Measurements from ENCODE around the gene NRG4. TPM values are rescaled to one million over a fixed set of nuclear protein-coding genes. Genes with fewer than 3 reads are reported as not detected.

Gene NRG4, protein sequence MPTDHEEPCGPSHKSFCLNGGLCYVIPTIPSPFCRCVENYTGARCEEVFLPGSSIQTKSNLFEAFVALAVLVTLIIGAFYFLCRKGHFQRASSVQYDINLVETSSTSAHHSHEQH
- polyA plus RNA-seq (2011; rRNA removed) (not detected in 2 replicates), polyA minus RNA-seq (2011; rRNA and poly(A)+ RNA removed) (0.05 TPM in 1 of 2 replicates, not detected in the other)

GRCh38 chr15:76011627-76012551 lies at the start of gene NRG4:
TSS of gene NRG4 (minus strand) at chr15:76012424. CDS start at chr15:76011230, 1,194 bp downstream.
- no peak for DNase-seq (ENCODE audit: low read depth)
- no peak for TF ChIP-seq CTCF (IDR thresholded peaks at IDR 0.05; ENCODE audit: insufficient read depth, low read depth, low read length)
- no peak within 1 kb of the TSS for H3K4me3 ChIP-seq (ENCODE audit: low read depth, low read length)
- ChIA-PET CTCF (interaction anchor here (0.6 to 1.3 kb wide), 5 partner anchors 8 to 128 kb away, joined by 3 to 5 read pairs (median 5); no protein-coding TSS in a partner anchor), POLR2A (no interaction called here)
- H3K36me3 ChIP-seq (ENCODE audit: control insufficient read depth, insufficient read depth, low read length): no peaks in the 10 kb centered on the region
- H3K27me3 ChIP-seq (ENCODE audit: control insufficient read depth, insufficient read depth, low read length): no peaks in the 10 kb centered on the region; the same call in 1 of the 2 replicates

DNA sequence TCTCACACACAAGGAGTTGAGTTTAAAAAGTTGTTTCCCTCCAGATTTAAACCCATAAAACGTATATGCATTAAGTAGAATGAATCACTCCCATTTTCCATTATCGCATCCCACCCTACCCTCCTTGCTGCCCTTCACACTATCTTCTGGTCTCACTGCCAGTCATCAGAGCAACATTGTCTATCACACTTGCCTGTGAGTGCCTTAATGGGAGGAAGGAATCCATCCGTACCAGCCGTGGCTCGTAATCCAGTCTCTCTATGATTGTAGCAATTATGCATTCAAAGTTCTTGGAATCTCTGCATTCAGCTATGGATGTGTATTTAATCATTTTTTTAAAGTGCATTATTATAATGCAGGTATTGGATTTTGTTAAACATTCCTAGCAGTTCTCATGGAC lies 49.5 kb upstream of the NRG4 start:
- no peak for DNase-seq (ENCODE audit: low read depth)
- POLR2A ChIA-PET: no interaction called here
- Histone ChIP-seq H3K4me3 (ENCODE audit: low read depth, low read length) (no peak overlapping the region), H3K27me3 (ENCODE audit: control insufficient read depth, insufficient read depth, low read length) (peaks cover 44% of the 10 kb centered on the region), H3K36me3 (ENCODE audit: control insufficient read depth, insufficient read depth, low read length) (no peaks in the 10 kb centered on the region)
- no peak for TF ChIP-seq CTCF (IDR thresholded peaks at IDR 0.05; ENCODE audit: insufficient read depth, low read depth, low read length)
- CTCF ChIA-PET: interaction anchor here (0.7 to 8.8 kb wide), 3 partner anchors 8 to 90 kb away, joined by 3 to 137 read pairs (median 3); no protein-coding TSS in a partner anchor

- TF ChIP-seq CTCF (IDR thresholded peaks at IDR 0.05; ENCODE audit: insufficient read depth, low read depth, low read length): no peak
- Histone ChIP-seq H3K4me3 (ENCODE audit: low read depth, low read length) (peak overlapping the region; percentile 46), H3K27me3 (ENCODE audit: control insufficient read depth, insufficient read depth, low read length) (peaks cover 38% of the 10 kb centered on the region), H3K36me3 (ENCODE audit: control insufficient read depth, insufficient read depth, low read length) (no peaks in the 10 kb centered on the region)
- DNase-seq (ENCODE audit: low read depth): no peak
- ChIA-PET CTCF (interaction anchor here (0.9 to 8.8 kb wide), 8 partner anchors 11 to 807 kb away, joined by 3 to 137 read pairs (median 4); no protein-coding TSS in a partner anchor), POLR2A (interaction anchor here (0.6 kb wide), 1 partner anchor 124 kb away, joined by 5 read pairs; no protein-coding TSS in a partner anchor)
Observed at GRCh38 chr15:76060118-76060989, 48.1 kb upstream of the NRG4 start.

GRCh38 chr15:76059320-76060117 lies 47.3 kb upstream of the NRG4 start, which contains the start of gene TMEM266:
TSS of gene TMEM266 (plus strand) at chr15:76059985. CDS start at chr15:76134264, 74,279 bp downstream.
- H3K27me3 ChIP-seq (ENCODE audit: control insufficient read depth, insufficient read depth, low read length): peaks cover 34% of the 10 kb centered on the region
- ChIA-PET CTCF (interaction anchor here (0.9 to 8.8 kb wide), 11 partner anchors 12 to 248 kb away, joined by 3 to 137 read pairs (median 5); no protein-coding TSS in a partner anchor), POLR2A (no interaction called here)
- no peak for DNase-seq (ENCODE audit: low read depth)
- peak within 1 kb of the TSS; percentile 56 for H3K4me3 ChIP-seq (ENCODE audit: low read depth, low read length)
- no peaks in the 10 kb centered on the region for H3K36me3 ChIP-seq (ENCODE audit: control insufficient read depth, insufficient read depth, low read length)
- TF ChIP-seq CTCF (IDR thresholded peaks at IDR 0.05; ENCODE audit: insufficient read depth, low read depth, low read length): no peak

Data from BJ (cell line).